CD4-positive, alpha-beta T cell treated with Interleukin-6 for 4 hours (primary cell): ENCODE measurements around the gene TOMM5.

Experiments used
- DNase-seq: peaks from one replicate; pipeline ENCODE4 v3.0.0-alpha.2; 2020; ENCODE audit warnings: mixed read lengths

The TOMM5 gene

DNA sequence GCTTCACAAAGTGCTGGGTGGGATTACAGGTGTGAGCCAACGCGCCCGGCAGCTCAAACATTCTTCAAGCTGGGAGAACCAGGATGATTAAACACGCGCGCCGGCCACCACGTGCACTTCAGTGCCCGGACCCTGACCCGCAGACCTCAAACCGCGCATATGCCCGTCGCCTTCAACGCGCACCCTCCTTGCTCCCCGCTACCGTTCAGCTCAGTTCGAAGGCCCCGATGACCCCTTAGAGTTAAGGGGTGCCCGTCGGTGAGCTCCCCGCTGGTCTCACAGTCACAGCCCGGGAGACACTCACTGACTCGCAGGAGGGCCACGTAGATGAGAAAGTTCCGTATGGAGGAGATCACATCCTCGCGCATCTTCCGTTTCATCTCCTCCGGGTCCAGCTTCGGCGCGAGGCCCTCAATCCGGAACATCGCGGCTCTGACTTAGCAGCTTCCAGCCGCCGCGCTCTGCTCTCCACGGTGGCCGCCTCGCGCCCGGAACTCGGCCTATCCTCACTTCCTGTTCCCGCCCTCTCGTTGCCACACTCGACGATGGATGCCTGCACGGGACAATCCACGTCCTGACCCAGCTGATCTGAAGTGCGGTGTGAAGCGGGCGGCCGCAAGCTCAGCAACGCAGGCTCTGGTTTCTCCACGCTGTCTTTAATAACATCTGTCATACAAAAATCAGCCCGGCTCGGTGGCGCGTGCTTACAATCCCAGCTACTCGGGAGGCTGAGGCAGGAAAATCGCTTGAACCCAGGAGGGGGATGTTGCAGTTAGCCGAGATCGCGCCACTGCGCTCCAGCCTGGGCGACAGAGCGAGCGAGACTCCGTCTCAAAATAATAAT lies at the start of gene TOMM5:
Gene TOMM5 (minus strand): TSS at position 490 of the 844 bp plus-strand sequence. CDS start 65 bp downstream, at position 425.
- peak; percentile 91 for DNase-seq

DNA sequence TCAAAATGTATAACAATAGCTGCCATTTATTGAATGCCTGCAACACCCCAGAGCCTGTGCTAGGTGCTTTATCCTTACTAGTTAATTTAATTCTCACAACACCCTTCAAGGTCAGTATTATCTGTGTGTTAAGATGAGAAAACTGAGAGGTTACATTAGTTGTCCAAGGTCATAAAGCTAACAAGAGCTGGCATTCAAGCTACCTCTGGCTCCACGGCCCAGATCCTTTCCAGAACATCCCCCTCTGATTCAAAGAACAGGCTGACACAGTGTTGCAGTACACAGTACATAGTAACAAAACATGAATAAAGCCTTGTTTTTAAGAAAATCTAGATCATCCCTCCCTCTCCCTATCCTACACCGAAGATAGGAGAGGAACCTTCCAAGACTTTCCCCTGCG lies 48.9 kb upstream of the TOMM5 start:
- no peak for DNase-seq

DNA sequence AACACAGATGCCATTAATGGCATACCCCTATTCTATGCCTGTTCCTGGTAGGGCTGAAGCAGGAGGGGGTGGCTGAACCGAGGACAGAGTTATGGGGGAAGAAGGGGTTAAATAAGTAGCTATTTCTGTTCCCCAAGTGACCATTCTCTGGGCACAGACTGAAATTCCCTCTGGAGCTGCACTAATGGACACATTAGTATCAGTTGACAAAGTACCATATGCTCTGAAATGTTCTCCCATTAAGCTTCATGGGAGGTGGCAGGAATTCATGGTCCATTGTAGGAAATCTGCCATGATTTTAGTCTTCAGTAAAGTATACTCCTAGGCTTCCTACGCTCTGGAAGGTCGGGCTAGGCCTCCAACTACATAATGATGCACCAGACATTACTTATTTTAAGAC lies 47.8 kb upstream of the TOMM5 start:
- no peak for DNase-seq

DNA sequence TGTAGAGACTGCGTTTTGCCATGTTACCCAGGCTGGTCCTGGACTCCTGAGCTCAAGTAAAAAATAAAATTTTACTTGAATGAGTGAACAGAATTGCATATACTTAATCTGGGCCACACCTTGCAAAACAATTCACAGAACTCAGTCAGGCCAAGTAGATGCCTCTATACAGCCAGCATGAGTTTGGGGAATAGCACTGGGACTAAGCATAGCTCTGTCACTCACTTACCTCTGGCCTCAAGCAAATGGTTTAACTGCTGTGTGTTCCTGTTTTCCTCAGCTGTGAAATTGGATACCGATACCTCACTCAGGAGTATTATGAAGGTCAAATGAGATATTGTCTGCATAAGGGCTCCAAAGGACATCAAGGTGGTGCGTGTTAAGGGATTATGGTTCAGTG lies 47.4 kb upstream of the TOMM5 start:
- DNase-seq: no peak

DNA sequence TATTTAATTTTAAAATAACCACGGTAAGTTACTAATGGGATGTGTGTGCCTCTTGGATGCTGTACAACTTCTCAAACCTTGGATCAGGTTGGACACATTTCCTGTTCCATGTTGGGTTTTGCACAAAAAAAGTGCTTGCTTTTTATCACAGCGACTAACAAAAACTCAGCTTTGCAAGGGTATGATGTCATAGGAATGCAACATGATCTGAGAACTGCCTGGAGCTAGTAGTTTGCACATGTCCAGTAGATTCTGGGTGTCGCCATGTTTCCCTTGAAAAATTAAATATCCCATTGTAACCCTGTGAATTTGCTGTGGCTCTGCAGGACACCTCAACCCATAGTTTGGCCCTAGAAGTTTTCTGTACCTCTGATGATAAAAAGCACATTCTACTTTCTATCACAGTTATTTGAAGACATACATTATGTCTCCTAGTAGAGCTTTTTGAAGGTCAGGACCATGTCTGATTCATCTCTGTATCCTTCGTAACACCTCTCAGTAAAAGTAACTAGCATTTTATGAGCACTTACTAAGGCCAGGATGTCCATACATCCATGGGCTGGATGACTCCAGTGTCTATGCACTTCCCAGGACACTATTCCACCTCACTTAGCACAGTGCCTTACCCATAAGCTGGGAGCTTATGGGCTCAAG lies 46.8 kb upstream of the TOMM5 start:
- DNase-seq: no peak

DNA sequence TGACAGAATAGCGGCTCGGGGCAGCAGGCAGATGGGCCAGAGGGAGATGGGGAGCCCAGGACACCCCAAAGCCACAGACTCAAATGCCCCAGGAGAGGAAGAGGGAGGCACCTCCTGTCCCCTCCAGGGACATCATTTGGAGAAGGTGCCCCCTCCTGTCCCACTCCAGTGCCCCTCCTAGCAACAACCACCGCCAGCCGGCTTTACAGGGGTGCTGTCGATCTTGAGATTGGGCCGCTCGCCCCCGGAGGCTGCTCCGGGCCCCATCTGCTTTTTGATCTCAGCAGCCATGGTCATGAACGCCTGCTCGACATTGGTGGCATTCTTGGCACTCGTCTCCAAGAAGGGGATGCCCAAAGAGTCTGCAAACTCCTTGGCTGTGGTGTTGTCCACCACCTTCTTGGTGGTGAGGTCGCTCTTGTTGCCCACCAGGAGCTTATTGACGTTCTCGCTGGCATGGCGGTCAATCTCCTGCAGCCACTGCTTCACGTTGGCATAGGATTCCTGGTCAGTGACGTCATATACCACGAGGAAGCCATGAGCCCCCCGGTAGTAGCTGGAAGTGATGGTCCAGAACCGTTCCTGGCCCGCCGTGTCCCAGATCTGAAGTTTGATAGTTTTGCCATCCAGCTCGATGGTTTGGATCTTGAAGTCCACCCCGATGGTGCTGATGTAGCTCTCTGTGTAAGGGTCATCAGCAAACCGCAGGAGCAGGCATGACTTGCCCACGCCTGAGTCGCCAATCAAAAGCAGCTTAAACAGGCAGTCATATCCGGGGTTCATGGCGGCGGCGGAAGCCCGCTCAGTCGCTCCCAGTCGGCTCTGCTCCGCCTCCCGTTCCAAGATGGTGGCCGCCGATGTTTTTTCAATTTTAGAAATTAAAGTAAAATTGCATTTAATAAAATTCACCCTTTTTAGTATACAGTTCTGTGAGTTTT lies 44.4 kb upstream of the TOMM5 start:
- no peak for DNase-seq

DNA sequence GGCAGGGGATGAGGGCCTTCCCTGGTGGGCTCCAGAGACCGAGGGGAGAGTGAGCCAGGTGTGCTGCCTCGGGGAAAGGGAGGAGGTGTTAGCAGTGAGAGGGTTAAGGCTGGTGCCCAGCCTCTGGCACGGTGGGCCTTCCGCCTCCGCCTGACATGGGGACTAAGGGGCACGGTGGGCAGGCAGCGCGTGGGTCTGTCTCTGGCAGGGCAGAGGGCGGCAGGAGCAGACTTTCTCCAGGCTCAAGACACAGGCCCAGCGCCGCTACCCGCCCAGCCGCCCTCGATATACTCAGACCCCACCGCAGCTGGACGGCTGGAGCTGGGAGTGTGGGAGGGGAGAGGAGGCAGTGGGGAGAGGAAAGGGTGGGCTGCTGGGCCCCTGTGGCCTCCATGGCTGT lies 43.4 kb upstream of the TOMM5 start:
- DNase-seq: no peak

DNA sequence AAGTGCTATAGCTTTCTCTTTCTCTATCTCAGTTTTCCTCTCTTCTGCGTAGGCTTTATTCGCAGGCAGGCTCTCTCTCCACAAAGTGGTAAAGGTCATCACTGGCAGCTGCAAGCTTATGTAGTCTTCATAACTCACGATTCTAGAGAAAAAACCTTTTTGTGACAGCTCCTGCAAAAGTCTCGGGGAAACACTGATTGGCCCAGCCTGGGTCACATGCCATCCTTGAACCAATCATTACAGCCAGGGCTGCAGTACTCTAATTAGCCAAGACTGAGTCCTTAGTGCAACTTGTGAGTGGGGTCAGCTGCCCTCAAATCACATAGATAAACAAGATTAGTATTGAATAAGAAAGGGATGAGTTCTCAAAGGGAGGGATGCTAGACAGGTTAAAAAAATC lies 40.1 kb upstream of the TOMM5 start:
- DNase-seq: no peak

DNA sequence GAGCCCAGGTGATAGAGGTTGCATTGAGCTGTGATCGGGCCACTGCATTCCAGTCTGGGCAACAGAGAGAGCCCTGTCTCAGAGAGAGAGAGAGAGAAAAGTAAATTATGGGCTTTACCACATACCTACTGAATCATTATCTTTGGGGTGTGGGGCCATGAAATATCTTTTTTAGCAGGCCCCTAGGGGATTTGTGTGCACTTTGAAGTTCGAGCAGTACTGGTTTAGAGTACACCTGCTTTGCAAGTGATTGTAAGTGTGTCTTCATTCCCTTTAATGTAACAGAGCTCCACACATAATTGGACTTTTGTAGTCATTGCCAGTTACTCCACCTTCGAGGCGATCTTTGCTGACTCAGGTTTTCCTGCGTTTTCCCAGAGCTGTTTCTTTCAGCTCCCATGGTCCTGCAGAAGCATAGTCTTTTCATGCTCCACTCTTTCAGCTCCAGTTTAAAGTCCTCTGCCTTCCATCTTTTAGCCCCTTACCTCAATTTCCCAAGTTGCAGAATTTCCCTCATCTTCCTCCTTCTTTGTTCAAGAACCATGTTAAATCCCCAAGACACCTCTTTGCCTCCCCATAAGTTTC lies 34.4 kb upstream of the TOMM5 start:
- no peak for DNase-seq

DNA sequence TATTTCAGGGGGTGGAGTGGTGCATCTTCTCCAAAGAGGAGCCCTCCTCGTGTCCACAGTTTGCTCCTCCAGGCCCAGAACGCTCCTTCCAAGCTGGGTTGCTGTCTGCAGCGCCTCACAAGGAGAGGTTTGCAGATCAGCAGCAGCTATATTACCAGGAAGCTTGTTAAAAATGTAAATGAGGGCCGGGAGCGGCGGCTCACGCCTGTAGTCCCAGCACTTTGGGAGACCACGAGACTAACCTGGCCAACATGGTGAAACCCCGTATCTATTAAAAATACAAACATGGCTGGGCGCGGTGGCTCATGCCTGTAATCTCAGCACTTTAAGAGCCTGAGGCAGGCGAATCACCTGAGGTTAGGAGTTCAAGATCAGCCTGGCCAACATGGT lies 33.4 kb upstream of the TOMM5 start:
- no peak for DNase-seq

DNA sequence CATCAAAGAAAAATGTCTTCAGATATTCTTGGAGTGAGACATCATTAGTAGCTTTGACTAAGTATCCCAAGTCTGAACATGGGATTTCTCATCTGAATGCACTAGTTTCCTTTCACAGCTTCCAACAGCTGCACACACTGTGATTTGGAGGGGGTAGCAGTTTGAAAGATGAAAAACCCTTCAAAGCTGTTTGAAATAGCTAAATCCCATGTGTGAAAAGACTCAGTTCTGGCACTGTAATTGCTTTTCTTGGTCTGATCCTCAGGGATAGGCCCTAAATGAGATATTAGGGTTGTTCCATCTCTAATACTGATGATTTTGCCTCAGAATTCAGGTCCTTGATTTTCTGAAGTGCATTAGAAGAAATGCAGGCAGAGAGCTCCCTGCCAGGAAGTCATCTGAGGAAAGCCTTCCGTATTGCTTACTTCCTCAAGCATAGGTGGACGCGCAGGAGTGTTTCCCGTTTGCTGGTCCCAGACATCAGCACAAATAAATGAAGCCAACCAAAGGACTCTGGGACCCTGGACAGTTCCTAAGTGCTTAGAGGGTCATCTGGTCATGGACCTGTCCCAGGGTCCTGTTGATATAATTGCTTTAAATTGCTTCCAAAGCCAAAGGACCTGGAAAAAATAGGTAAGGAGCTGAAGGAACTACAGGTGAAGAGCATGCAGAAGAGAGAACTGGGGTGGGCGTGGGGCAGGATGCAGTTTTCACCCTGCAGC lies 32.8 kb upstream of the TOMM5 start:
- no peak for DNase-seq

DNA sequence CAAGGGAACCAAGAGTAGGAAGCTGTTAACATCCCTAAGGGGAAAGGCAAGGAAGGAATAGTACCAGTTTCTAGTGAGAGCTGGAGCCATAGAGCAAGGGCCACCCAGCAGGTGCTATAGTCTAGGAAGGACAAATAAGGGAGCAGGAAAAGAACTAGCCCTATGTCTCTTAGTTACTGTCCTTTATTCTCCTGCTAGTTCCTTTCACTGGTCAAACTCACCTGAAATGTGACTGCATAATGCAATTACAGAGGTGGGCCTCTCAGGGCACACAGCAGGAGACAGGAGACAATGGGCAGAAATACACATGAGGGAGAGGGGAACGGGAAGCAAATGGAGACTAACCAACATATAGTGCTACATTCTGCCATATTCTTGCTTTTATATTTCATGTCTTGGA lies 31.7 kb upstream of the TOMM5 start:
- DNase-seq: no peak

DNA sequence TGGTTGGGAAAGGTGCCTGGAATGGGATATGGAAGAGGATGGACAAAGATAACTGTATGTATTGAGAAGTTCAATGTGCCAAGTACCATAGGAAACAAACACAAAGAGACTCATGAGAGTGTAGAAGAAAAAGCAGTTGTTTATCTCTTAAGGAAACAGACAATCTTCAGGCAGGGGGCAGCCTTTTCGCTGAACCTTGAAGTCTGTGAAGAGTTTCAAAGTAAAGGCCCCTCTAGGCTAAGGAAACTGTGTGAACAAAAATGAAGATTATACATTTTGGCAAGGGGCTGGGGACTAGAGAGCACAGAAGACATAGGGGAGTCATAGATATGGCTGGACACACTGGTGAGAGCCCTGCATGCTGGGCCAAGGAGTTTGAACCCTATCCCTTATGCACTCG lies 30.9 kb upstream of the TOMM5 start:
- DNase-seq: no peak

DNA sequence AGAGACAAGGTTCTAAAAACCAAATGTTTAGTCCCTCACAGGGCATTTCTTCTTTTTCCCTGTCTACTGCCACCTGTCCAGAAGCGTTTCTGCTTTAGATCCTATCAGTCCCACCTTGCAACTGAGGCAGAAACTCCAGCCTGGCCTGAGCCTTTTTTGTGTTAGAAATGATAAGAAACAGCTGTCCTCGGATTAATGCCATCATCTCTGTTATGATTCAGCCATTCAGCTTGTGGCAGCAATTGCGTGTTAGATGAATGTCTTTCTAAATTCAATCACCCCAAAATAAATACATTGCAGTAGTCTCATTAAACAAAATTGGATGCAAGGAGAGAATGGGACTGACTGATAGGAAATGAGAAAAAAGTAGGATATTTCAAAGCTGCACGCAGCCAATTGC lies 30.1 kb upstream of the TOMM5 start:
- no peak for DNase-seq

DNA sequence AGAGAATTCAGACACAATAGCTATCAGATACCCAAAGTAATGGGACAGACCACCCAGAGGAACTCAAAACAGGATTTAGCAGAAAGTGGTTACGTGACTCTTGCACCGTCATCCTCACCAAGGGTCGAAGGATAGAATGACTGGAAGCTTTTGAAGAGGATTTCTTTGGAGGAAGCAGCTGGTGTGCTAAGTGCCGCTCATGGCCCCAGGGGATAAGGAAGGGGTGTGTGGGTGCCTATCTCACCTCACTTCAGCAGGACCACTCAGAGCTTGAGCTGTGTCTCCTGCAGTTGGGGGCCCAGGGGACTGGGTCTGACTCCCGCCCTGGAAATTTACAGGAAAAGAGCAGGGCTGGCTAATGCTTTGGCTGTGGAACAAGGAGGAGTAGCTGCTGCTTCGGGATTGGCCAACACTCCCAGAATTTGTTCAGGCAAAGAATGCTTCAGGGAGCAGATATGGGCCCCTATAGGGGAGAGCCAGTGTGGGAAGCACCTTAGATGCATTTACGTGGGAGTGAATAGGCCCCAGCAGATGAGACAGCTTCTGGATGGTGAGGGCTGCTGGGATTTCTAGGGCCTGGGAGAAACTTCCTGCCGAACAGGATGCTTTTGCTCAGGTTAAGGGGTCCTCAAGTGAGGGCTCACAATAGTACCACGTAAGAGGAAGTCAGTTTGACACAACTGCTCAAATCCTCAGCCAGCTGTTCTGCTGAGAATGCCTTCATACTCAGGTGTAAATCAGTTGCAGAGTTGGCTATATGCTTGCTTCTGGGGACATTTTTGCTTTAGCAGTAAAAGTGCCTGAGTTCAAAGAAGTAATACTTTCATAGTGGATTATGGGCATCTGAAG lies 29.1 kb upstream of the TOMM5 start:
- DNase-seq: no peak

DNA sequence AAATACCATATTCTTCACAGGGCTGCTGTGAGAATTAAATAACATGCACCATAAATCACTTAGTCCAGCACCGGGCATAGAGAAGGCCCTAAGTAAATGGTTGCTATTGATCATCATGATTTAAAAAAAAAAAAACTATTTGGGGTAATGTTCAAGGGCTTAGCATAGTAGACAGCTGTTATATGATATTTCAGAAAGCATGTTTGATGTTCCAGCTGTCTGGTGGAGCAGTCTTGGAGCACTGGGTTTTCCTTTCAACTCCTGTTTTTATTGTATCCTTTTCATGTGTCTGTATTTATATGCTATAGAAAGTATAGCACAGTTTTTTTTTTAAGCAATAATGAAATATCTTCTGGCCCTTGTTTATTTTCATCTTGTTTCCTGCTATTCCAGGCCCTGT lies 28.0 kb upstream of the TOMM5 start:
- DNase-seq: no peak

DNA sequence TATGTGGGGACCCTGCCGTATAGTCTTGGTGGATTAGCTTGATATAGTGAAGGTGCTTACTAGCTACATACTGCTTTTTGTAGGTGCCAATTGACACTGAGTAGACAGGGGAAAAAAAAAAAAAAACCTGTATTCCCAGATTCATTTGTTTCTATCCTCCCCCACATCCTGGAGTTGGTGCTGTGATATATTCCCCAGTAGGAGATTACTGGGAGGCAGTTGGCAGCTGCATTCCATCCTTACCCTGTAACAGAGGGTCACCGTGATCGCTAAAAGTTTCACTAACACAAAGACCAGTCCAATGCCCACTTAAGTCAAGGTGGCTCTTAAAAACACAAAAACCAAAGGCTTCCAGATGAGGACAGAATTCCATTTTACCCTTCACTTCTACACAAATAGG lies 27.4 kb upstream of the TOMM5 start:
- DNase-seq: no peak

DNA sequence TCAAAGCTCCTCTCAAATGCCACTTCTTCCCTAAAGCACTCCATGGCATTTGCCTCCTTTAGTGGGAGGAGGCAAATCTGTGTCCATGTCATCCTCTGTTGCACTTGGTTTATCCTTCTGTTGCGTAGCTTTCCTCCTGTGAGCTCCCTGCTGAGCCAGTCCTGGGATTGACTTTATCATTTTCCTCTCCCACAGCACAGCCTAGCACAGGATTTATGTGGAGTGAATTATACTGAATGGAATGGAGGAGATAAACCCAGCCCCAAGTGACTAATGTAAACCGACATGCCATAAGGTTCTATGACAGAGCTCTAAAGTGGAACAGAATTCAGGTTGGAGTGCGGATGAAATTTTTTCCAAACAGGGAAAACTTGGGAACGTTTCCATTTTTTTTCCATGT lies 26.4 kb upstream of the TOMM5 start:
- DNase-seq: no peak

DNA sequence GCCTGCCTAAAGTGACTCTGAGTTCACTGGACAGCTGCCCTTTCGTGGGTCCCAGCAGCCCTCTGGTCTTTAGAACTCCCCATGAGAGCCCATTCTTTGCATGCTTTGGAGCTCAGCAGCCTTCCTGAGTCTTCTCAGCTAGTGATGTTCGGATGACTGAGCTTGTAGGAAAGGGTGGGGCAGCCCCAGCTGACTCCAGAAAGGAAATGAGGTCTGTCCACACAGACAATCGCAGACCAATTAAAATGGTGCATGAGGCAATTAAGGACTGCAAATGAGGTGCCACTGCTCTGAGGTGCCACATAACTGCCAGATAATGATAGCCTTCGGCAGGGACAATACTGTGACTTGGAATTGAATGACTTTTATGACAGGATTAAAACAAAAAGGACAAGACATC lies 25.4 kb upstream of the TOMM5 start:
- no peak for DNase-seq

DNA sequence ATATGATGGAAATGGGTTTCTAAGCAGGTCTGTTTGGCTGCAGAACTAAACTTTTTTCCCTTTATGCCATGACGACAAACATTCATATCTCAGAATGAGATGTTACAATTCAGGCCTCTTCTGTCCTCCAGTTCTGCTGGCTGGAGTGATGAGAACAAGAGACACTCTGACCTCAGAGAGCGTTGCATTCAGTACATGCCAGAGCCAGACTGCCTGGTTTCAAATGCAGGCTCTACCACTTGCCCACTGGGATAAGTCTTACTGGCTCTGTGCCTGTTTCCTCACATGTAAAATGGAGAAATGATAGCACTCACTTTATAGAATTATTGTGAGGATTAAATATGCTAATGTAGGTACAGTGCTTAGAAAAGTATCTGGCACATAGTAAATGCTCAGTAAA lies 24.8 kb upstream of the TOMM5 start:
- no peak for DNase-seq

DNA sequence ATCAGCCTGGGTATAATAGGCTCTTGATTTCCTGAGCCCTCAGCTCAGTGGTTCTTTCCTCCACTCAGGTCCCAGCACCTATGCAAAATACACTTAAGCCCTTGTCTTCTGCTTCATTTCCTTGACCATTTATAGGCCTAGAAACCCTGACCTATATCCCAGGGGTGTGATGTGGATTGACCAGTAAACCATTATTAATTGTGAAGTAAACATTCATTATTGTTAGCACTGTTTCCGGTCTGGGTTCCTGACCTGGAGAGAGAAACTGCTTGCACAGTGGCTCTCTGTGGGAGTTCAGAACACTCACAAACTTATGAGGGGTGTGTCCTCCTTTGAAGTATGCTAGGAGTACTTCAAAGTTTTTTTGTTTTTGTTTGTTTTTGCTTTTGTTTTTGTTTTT lies 19.6 kb upstream of the TOMM5 start:
- no peak for DNase-seq

DNA sequence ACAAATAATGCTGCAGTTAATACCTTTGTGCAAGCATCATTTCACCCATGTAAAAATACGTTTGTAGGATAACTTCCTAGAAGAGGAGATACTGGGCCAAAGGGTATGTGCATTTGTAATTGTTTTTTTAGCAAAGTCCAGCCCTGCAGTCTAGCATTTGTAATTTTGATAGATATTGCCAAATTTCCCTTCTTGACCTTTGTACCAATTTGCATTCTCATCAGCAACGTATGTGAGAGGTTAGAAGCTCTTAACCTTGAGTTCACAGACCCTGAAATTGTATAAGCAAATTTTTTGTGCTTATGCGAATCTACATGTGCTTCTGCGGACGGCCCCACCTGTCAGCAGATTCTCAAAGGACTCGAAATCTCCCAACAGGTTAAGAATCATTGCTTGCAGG lies 18.6 kb upstream of the TOMM5 start:
- DNase-seq: no peak
